Chondrocyte (in vitro differentiated cells): ENCODE results near the gene VCL. TPM values are rescaled to one million over a fixed set of nuclear protein-coding genes. Genes with fewer than 3 reads are reported as not detected.
A peak's percentile ranks its signal among the peaks of the same experiment; 100 is the strongest.

ENCODE experiments used
- DNase-seq: peaks from one replicate; pipeline ENCODE4 v3.0.0; 2021; ENCODE audit warnings: mixed read lengths, low spot score
- H3K27ac Mint-ChIP-seq: one replicate; pipeline ENCODE4 v1.8.0; 2021; ENCODE audit warnings: mild to moderate bottlenecking, moderate library complexity, mixed read lengths; ENCODE audit not compliant: unreplicated experiment
- H3K27me3 Mint-ChIP-seq: 2 replicates; pipeline ENCODE4 v1.8.0; 2021; ENCODE audit warnings: low read depth, mixed read lengths
- H3K36me3 Mint-ChIP-seq: 2 replicates; pipeline ENCODE4 v1.8.0; 2021; ENCODE audit warnings: low read depth, mixed read lengths
- H3K4me1 Mint-ChIP-seq: 2 replicates; pipeline ENCODE4 v1.8.0; 2021; ENCODE audit warnings: low read depth, mild to moderate bottlenecking, mixed read lengths
- H3K4me3 Mint-ChIP-seq: one replicate; pipeline ENCODE4 v1.8.0; 2021; ENCODE audit warnings: mild to moderate bottlenecking, moderate library complexity, mixed read lengths; ENCODE audit not compliant: unreplicated experiment
- H3K9me3 Mint-ChIP-seq: 2 replicates; pipeline ENCODE4 v1.8.0; 2021; ENCODE audit warnings: low read depth, mixed read lengths
- long read RNA-seq: library from polyadenylated mRNA; stranded (forward); transcript quantifications from one replicate; pipeline ENCODE4 v2.0.0, GENCODE V29; 2021
- total RNA-seq: library from RNA; stranded (reverse); gene quantifications from 3 replicates; pipeline ENCODE4 v1.2.1, GENCODE V29; 2021
- TF ChIP-seq, protein P1 (sequence below): fragments of 200-600 bp; sonication (generic); IDR thresholded peaks from 2 replicates; pipeline ENCODE4 v1.5.0; 2021; ENCODE audit warnings: antibody characterized with exemption, mild to moderate bottlenecking, moderate library complexity

VCL gene
- total RNA-seq, result 429 to 498 TPM (median 485 TPM) in 3 replicates
- long read RNA-seq, full-length matches to known transcripts, result 581 of 699 reads
- long read RNA-seq, partial matches to known transcripts, result 78 of 699 reads
- long read RNA-seq, other reads (novel, unspliced or antisense), result 40 of 699 reads

DNA sequence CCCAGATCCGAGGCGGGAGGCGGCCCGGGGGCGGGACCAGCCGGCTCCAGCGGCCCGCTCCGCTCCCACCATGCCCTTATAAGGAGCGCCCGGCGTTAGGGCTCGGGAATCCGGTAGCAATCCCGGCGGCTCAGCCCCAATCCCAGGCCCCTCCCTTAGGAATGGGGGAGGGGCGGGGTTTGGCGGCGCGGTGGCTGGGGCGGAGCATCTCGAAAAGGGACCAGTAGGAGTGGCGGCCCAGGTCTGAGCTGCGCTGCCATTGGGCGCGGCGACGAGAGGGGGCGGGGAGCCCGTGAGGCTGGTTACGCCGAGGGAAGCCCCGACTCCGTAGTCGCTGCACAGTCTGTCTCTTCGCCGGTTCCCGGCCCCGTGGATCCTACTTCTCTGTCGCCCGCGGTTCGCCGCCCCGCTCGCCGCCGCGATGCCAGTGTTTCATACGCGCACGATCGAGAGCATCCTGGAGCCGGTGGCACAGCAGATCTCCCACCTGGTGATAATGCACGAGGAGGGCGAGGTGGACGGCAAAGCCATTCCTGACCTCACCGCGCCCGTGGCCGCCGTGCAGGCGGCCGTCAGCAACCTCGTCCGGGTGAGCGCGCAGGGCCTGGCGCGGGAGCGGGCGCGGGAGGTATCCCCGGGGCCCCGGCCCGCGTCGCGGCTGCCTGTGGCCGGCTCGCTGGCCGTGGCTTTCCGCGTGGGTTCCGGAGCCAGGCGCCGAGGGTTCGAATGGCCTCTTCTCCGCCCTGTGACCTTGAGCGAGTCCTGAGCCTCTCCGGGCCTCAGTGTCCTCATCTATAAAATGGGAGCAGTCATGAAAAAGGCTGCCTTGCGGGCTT lies at the start of gene VCL:
VCL (plus strand) TSS at position 330 of the 836 bp plus-strand sequence; CDS start at position 422, 92 bp downstream.
- Mint-ChIP-seq H3K9me3 (no peaks in the 10 kb centered on the region), H3K4me1 (peaks cover 51% of the 10 kb centered on the region), H3K27ac (peak within 1 kb of the TSS; percentile 98), H3K4me3 (peak within 1 kb of the TSS; percentile 100), H3K27me3 (no peaks in the 10 kb centered on the region), H3K36me3 (peaks cover 14% of the 10 kb centered on the region)
- peak; percentile 100 for DNase-seq
- TF ChIP-seq, protein P1, sequence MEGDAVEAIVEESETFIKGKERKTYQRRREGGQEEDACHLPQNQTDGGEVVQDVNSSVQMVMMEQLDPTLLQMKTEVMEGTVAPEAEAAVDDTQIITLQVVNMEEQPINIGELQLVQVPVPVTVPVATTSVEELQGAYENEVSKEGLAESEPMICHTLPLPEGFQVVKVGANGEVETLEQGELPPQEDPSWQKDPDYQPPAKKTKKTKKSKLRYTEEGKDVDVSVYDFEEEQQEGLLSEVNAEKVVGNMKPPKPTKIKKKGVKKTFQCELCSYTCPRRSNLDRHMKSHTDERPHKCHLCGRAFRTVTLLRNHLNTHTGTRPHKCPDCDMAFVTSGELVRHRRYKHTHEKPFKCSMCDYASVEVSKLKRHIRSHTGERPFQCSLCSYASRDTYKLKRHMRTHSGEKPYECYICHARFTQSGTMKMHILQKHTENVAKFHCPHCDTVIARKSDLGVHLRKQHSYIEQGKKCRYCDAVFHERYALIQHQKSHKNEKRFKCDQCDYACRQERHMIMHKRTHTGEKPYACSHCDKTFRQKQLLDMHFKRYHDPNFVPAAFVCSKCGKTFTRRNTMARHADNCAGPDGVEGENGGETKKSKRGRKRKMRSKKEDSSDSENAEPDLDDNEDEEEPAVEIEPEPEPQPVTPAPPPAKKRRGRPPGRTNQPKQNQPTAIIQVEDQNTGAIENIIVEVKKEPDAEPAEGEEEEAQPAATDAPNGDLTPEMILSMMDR, result no peak

DNA sequence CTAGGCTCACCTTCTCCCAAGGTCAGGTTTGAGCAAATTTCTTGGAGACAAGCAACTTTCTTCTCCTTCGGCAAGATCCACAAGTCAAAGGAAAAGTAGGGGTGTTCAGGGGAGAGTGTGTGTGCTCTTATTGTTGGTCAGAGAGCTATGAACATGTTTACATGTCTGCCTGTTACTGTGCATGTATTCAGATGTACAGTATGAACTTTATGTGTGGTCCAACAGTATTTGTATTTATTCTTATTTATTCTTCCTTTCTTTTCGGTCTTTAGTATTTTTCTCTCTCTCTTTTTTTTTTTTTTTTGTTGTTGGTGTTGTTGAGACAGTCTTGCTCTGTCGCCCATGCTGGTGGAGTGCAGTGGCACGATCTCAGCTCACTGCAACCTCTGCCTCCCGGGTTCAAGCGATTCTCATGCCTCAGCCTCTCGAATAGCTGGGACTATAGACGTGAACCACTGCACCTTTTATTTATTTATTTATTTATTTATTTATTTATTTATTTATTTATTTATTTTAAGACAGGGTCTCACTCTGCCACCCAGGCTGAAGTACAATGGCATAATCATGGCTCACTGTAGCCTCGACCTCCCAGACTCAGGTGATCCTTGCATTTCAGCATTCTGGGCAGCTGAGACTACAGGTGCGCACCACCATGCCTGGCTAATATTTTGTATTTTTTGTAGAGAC lies 48.8 kb upstream of the VCL start:
- no peak for DNase-seq
- Mint-ChIP-seq H3K4me3 (no peak overlapping the region), H3K9me3 (no peaks in the 10 kb centered on the region), H3K36me3 (no peaks in the 10 kb centered on the region), H3K27me3 (no peaks in the 10 kb centered on the region), H3K4me1 (peaks cover 17% of the 10 kb centered on the region), H3K27ac (no peak overlapping the region)
- TF ChIP-seq, protein P1, result no peak

DNA sequence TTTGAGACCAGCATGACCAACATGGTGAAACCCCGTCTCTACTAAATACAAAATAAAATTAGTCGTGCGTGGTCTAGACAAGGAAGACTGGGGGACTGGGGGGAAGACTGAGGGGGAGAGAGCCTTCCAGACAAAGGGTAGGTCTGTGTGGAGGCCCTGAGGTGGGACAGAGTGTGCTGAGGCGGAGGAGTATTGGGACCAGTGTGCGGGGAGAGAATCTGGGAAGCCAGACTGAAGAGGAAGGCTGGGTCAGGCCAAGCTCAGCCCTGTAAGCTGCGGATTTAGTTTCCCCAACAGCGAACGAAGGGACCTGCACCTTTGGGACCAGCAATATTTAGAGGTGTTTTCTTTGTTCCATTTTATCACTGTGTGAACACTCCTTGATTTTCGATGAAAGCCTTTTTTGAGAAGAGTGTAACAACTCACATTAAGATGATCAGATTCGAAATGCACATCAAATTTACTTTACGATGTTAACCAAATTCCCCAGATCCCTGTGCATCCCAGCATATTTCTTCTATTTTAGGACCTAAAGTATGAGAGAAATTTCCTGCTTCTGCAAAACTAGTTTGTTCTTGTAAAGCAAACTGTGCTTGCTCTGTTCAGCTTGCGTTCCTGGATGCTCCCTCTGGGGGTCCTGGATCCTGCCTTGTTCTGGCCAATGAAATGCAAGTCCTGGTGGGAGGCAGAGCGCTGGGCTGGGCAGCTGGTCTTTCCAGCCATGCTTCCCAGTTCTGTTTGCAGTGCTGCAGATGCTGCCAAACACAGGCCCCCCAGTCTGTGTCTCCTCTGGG lies 47.6 kb upstream of the VCL start:
- Mint-ChIP-seq H3K36me3 (no peaks in the 10 kb centered on the region), H3K9me3 (no peaks in the 10 kb centered on the region), H3K27ac (peak overlapping the region; percentile 89), H3K4me1 (peaks cover 17% of the 10 kb centered on the region), H3K27me3 (no peaks in the 10 kb centered on the region), H3K4me3 (peak overlapping the region; percentile 20)
- no peak for DNase-seq
- TF ChIP-seq, protein P1, result peak; percentile 39

DNA sequence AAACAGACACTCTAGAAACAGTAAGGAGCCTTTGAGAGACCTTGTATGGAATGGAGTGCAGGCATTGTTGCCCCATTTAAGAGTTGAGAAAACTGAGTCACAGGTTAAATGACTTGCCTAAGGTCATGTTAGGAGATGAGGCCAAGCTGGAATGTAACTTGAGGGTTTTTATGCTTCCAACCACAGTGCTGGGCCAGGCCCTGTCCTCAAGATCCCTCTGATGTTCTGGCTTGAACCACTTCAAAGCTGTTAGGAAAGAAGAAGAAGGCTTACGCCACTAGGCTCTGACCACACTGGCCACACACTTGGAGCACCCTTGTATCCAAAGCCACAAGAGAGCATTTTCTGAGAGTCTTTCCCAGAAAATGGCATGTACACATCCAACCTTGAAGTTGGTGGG lies 44.3 kb upstream of the VCL start:
- Mint-ChIP-seq H3K4me1 (peaks cover 28% of the 10 kb centered on the region), H3K27me3 (no peaks in the 10 kb centered on the region), H3K27ac (no peak overlapping the region), H3K36me3 (no peaks in the 10 kb centered on the region), H3K9me3 (no peaks in the 10 kb centered on the region), H3K4me3 (no peak overlapping the region)
- DNase-seq, result no peak
- TF ChIP-seq, protein P1, result no peak

DNA sequence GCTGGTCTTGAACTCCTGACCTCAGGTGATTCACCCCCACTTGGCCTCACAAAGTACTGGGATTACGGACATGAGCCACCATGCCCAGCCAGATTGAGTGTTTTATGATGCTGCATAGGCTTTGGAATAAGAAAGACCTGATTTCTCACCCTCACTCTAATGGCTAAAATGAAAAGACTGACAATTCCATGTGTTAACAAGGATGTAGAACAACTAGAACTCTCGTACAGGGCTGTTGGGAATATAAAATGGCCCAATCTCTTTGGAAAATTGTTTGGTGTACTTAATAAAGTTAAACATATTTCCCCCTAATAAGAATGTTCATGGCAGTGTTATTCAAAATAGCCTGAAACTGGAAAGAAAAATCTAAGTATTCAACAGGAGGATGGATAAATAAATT lies 43.2 kb upstream of the VCL start:
- H3K4me1 Mint-ChIP-seq, result peaks cover 28% of the 10 kb centered on the region
- H3K9me3 Mint-ChIP-seq, result no peaks in the 10 kb centered on the region
- TF ChIP-seq, protein P1, result no peak
- no peak for DNase-seq
- H3K36me3 Mint-ChIP-seq, result no peaks in the 10 kb centered on the region
- H3K27me3 Mint-ChIP-seq, result no peaks in the 10 kb centered on the region
- H3K4me3 Mint-ChIP-seq, result no peak overlapping the region
- no peak overlapping the region for H3K27ac Mint-ChIP-seq
